Loucy (cell line): ENCODE measurements around the gene MAPKBP1.

Source experiments
- EZH2phosphoT487 ChIP-seq: fragments of 200-600 bp; IDR thresholded peaks from 2 replicates; pipeline ENCODE4 v1.6.1; 2018; ENCODE audit warnings: antibody characterized with exemption, mild to moderate bottlenecking, moderate library complexity, borderline replicate concordance
- TF ChIP-seq, protein P1 (sequence below): fragments of 200-600 bp; sonication (generic); conservative IDR thresholded peaks from 2 replicates; pipeline ENCODE4 v1.5.1; 2014; ENCODE audit warnings: mild to moderate bottlenecking, antibody characterized with exemption, low read length

DNA sequence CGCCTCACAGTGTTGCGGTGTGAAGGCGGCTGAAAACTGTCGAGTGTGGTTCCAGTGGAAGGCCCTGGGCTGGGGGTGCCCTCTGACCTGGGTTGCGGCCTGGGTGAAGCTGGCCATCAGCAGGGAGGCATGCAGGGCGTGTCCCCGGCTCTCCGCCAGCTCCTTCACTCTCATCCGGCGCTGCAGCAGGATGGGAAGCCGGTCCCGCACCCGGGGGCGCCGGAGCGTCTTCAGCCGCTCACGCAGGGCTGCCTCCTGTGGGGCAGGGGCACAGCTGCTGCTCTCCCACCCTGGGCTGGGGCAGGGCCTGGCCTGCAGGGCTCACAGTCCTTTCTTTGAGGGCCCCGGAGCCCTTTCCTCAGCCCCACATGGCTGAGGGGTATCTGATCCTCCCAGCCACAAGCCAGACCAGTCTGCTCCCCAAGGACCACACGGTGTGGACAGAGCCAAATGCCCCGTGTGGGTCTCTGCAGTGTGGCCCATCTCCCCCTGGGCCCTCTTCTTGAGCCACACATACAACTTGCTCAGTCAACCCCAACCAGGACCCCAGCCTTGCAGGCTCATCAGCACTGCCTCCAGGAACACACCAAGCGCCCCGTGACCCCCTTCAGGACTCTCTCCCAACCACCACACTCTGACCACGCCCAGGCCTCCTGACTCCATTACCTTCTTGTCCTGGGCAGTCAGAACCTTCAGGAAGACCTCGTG is 92.7 kb downstream of the MAPKBP1 start:
- TF ChIP-seq, protein P1, sequence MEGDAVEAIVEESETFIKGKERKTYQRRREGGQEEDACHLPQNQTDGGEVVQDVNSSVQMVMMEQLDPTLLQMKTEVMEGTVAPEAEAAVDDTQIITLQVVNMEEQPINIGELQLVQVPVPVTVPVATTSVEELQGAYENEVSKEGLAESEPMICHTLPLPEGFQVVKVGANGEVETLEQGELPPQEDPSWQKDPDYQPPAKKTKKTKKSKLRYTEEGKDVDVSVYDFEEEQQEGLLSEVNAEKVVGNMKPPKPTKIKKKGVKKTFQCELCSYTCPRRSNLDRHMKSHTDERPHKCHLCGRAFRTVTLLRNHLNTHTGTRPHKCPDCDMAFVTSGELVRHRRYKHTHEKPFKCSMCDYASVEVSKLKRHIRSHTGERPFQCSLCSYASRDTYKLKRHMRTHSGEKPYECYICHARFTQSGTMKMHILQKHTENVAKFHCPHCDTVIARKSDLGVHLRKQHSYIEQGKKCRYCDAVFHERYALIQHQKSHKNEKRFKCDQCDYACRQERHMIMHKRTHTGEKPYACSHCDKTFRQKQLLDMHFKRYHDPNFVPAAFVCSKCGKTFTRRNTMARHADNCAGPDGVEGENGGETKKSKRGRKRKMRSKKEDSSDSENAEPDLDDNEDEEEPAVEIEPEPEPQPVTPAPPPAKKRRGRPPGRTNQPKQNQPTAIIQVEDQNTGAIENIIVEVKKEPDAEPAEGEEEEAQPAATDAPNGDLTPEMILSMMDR: no peak
- TF ChIP-seq EZH2phosphoT487: no peak
